ENCODE measurements around the gene TSGA10.
A peak's percentile ranks its signal among the peaks of the same experiment; 100 is the strongest.
"Not testable (repeated sequence)": the region's sequence is repeated elsewhere in the genome, so short reads cannot be mapped to it uniquely, and the experiment has no call there.

The TSGA10 gene

DNA sequence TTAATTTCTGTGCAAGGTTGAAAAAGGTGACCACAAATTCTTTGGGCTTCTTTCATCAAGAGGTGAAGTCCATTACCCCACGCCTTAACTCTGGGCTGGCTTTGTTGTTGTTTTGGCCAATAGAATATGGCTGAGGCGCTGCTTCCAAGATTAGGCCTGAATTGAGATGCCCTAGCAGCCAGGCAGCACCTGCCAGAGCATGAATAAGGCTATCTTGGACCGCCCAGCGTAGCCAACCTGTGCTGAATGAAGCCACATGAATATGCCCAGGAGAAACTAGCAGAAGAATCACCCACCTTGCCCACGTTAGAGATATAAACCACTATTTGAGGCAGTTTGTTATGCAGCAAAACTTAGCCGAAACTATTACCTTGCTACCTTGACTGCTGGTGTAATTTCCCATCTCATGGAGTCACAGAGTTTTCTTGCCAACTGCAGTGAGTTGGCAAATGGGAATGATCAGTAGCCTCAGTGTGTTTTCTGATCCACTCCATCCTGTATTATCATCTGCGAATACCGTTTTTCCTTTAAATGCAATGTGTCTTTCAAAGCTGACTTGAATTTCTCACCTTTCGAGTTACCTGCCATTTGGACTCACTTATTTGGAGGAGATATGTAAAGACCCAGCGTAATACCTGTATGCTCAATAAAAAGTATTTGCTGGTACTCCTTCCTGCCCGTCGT is 679 bp downstream of the TSGA10 start:
- DNase-seq (ENCODE audit: low read depth): no peak

DNA sequence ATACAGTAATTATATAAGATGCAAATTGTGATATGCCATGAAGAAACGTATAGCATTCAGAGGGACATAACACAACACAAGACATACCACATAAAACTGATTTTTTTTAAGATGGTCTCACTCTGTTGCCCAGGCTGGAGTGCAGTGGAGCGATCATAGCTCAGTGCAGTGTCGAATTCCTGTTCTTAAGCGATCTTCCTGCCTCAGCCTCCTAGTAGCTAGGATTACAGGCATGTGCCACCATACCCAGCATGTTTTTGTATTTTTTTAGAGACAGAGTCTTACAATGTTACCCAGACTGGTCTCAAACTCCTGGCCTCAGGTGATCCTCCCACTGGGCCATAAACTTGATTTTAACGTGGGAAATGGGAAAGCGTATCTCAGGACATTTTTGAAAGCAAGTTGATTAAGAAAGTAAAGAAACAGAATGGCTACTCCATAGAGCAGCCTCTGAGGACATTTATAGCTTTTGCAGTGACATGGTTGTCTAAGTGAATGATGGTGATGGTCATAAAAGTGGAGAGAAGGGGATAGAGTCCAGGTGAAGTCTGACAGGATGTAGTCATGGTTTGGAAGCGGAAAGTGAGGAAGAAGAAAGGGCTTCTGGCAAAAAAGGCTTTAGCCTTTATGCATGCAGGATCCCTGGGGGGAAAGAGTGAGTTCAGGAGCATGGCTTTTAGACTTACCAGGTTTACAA is 2.4 kb downstream of the TSGA10 start:
- no peak for DNase-seq (ENCODE audit: low read depth)

DNA sequence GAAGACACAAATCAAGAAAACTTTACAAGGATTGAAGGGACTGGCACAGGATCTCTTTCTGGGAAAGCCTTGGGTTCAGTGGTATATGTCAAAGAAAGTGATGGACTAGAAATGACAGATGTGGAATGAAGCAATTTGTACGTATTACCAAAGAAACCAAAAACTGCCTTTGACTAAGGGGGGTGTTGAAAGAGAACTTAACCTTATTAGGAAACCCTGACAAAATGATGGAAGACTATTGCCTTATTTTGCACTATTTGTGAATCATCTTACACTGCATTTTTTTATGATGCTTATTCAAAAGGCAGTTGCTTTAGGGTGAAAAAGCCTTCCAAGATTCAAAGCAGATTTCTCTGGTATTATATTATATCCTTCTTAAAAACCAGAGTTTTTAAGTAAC is 4.0 kb downstream of the TSGA10 start:
- DNase-seq (ENCODE audit: low read depth): no peak

DNA sequence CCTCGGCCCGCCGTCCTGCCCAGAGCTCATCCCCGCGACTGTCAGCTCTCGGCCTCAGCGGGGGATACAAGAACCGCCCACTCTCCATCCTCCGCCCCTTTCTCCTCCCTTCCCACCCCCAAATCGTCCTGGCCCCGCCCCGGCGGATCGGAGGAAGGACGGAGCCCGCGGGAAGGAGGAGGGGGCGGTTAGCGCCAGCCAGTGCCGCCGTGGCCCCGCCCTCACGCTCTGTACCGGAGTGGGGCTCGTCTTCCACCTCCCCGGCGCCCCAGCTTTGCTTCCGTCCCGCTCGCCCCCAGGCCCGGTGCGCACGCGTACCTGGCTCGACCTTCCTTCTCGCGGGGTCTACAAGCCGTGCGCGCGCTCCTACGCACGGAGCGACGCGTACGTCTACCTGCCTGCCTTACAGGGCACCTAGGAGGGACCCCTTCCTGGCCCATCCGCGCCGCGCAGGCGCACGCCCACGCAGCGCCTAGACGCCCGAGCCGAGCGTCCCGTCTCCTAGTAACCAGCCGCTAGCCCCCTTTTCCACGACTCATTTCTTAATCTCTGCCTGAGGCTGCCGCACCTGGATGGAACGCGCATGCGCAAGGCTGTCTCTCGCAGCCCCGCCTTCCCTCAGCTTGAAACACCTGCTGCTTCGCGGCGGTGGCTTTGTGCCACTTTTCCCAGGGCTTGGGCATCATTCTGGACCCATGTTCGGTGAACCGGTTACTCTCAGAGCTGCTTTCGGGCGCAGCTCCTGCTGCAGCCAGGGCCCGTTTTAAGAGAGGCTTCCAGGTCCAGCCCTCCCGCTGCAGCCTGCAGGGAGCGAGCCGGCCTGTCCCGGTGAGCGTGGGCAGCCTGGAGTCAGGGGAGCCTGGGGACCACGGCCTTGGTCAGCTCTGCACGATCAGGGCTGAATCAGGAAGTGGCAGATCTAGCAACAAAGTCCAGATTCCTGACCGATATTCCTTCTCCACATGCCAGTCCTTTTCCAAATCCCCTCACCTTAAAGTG is 13.3 kb downstream of the TSGA10 start, which contains the start of gene C2orf15:
TSS of gene C2orf15 (plus strand) at position 598 of the 999 bp plus-strand sequence. CDS start 8,852 bp downstream, outside the sequence.
- DNase-seq (ENCODE audit: low read depth): peak; percentile 96

DNA sequence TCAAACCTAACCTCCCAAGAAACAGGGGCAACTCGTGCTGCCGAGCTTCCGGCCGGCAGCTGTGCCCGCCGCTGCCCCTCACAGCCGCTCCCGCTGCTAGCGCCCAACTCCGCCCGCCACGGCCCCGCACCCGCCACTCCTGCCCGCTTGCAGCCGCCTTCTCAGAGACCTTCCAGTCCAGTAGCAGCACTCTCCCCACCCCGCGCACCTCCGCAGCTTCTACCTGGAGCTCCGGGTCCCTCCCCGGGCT is 14.0 kb downstream of the TSGA10 start:
- no peak for DNase-seq (ENCODE audit: low read depth)

DNA sequence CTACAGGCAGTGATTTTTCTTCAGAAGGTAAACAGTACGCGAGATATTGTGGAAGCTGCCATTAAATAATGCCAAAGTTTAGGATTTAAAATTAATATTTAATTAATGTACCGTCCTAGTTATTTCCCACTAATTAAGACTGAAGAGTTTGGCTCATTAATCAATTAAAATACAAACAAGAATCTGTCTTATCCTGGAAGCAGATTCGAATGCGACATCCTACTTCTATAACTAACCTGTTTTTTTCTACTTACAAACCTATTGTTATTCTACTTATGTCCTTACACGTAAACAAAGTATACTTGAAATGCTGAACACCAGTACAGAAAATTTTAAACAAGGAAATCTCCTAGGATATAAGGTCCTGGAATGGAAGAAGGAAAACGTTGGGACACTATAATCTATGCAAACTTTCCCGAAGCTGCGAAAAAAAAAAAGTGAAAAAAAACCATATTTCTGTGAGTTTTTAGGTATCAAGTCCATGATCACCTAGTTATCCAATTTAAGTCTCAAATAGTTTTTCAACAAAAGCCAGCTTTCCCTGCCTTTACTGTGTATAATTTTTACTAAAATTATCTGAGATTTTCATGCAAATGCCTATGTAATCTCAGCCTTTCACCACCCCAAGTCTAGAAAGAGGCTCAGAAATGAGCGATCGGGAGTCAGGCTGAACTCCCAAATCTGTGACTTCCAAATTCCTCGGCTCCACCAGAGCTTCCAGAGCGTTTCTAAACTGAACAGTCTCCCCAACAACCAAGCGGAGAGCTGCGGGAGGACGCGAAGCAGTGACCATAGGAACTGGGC is 14.5 kb downstream of the TSGA10 start:
- no peak for DNase-seq (ENCODE audit: low read depth)

DNA sequence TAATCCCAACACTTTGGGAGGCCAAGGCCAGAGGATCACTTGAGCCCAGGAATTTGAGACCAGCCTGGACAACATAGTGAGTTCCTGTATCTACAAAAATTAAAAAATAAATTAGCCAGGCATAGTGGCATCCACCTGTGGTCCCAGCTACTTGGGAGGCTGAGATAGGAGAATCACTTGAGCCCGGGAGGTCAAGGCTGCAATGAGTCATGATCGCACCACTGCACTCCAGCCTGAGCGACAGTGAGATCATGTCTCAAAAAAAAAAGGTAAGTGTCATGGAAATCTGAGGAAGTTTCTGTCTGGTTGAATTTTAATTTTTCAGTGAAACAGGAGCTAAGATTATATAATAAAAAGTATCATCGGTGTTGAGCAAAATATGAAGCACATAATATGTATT is 15.7 kb downstream of the TSGA10 start:
- DNase-seq (ENCODE audit: low read depth): no peak

DNA sequence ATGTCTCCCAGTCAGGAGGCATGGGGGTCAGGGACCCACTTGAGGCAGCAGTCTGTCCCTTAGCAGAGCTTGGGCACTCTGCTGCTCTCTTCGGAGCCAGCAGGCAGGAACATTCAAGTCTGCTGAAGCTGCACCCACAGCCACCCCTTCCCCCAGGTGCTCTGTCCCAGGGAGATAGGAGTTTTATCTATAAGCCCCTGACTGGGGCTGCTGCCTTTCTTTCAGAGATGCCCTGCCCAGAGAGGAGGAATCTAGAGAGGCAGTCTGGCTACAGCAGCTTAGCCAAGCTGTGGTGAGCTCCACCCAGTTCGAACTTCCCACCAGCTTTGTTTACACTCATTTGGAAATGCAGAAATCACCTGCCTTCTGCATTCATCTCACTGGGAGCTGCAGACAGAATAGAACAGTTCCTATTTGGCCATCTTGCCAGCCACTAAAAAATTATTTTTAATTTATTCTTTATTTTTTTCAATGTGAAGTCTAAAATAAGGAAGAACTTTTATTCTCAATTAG is 19.6 kb downstream of the TSGA10 start:
- not testable (repeated sequence) for DNase-seq (ENCODE audit: low read depth)

DNA sequence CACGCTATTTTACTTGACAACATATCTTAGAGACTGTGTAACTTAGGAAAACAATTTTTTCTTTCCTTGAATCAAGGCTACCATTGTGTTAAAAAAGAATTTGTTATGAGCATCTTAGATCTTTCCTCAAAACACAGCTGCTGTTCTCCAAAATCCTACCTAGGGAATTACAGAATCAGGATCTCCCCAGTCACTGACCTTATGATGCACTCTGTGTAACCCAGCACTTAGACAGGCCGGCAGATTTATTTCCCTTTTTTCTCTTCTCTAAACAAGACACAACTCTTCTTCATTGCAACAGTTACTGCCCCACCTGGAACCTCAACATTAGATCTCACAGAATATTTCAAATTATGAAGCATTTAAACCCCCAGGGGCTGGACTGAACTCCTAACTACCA is 26.8 kb downstream of the TSGA10 start:
- DNase-seq (ENCODE audit: low read depth): no peak

DNA sequence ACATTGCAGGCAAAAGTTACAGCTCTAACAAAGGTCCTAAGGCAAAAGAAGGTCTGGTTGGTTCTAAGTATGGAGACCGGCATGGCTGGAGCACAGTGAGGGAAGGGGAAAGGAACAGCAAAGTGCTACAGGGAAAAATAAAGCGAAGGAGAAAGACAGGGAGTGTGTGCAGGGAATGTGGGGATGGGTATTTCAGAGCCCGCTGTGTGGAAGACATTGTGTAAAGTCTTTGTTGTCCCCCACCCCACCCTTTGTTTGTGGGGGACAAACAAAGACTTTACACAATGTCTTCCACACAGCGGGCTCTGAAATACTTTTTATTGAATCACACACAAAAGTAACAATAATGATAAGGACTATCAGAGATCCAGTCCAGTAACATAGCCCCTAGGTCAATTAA is 42.1 kb downstream of the TSGA10 start:
- DNase-seq (ENCODE audit: low read depth): no peak

DNA sequence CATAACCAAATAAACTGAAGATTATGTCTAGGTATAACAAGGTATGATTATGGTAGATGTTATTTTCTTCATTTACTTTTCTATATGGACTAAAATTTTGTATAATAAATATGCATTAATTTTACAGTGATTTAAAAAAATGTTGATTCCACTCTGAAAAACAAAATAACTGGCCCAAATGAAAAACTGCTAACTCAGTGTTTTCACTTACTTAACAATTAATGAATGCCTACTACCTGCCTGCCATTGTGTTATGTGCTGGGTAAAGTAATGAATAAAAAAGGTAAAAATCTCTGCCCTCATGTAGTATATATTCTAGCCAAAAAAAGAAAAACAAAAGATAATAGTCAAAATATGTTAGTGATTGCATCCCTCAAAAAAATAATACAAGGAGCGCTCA is 42.8 kb downstream of the TSGA10 start:
- no peak for DNase-seq (ENCODE audit: low read depth)

DNA sequence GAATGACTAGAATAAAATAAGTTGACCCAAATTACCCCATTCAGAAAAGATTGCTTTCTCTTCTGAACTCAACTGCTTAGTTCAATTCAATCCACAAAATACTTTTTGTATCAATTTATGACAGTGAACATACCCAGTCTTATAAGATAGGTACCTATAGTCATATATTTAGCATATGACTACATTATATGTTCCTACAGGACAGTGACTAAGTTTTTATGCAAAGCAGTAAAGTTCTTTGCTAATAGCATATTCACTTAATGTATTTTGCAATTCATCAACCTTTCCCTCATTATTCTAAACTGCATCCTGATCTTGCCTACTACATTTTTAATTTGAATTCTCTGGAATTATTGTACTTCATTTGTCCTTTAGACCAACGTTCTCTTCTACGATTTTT is 43.5 kb downstream of the TSGA10 start:
- DNase-seq (ENCODE audit: low read depth): no peak

DNA sequence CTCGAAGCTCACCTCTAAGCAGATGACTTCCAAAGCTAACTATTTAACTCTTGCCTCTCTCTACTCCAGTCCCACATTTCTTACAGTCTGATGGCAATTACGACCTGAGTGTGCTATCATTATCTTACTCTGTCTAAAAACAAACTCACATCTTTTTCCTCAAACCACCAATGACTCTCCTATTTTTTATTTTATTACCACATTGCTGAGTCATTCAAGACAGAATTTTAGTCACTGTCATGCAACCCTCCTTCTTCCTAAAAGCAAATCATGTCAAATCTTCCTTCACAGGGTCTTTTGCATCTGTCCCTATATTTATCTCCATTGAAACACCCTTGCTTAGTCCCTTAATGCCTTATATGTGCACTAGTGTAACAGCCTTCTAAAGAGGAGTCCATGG is 47.8 kb downstream of the TSGA10 start:
- no peak for DNase-seq (ENCODE audit: low read depth)

DNA sequence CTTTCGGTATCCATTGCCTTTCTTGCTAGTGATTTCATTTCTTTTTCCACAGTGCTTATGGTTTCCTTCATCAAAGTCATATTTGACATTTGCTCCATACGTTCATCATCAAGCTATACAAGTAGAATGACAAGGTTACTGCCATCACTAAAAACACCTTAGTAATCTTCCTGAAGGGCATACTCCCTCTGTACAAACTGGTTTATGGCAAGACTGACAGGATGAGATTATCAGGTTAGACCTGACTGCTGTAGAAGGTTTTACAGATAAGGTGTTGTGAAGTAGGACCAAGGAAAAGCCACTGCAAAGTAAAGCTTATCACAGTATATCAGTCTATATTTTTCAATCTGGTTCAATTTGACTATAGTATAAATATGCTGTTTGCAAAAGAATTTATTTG is 50.7 kb downstream of the TSGA10 start:
- no peak for DNase-seq (ENCODE audit: low read depth)

DNA sequence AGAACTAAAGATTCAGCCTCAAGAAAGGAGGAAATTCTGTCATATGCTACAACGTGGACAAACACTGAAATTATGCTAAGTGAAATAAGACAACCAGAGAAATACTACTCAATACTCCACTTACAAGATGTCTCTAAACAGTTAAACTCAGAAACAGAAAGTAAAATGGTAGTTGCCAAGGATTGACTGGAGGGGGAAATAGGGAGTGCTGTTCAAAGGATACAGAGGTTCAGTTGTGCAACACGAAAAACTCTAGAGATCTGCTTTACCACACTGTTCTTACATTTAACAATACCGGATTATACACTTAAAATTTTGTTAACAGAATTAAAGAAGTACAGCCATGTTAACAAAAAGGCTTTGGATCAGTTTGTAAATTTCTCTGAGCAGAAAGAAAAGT is 53.0 kb downstream of the TSGA10 start:
- DNase-seq (ENCODE audit: low read depth): no peak

DNA sequence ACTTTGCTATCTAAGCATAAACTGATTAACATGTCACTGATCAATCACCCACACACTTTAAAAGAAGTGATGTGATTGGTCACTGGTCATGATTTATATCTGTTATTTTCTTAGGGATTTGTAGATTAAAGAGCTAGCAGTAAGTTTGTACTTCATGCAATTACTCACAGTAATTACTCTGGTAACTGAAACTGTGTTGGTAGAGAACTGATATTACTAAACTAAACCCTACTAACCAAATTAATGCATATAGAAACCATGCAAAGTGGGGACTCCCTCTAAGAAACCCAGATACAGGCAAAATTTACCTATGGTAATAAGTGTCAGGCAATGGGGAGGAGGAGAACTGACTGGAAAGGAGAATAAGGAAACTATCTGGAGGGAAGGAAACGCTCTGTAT is 58.0 kb downstream of the TSGA10 start:
- DNase-seq (ENCODE audit: low read depth): no peak

DNA sequence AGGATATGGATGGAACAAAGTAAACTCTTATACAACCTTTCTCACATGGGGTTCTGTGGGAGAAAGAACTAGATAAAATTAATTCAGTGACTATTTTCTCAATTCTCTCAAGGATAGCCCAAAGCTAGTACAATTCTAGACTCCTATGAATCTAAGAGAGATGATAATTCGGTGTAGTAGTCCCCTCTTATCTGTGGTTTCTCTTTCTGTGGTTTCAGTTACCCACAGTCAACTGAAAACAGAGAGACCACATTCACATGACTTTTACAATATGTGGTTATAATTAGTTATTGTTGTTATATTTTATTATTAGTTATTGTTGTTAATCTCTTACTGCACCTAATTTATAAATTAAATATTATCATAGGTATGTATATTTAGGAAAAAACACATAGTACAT is 66.7 kb downstream of the TSGA10 start:
- no peak for DNase-seq (ENCODE audit: low read depth)

DNA sequence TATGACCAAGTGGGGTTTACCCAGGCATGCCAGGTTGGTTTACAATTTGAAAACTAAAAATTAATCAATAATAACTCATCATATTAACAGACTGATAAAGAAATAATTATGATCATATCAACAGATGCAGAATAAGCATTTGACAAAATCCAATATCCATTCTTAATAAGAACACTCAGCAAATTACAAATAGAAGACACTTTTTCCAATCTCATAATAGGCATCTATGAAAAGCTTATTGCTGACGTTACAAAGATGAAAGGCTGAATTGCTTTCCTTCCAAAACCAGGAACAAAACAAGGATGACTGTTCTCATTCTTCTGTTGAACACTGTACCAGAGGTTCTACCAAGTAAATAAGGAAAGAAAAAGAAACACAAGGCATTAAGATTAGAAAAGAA is 68.4 kb downstream of the TSGA10 start:
- DNase-seq (ENCODE audit: low read depth): no peak

DNA sequence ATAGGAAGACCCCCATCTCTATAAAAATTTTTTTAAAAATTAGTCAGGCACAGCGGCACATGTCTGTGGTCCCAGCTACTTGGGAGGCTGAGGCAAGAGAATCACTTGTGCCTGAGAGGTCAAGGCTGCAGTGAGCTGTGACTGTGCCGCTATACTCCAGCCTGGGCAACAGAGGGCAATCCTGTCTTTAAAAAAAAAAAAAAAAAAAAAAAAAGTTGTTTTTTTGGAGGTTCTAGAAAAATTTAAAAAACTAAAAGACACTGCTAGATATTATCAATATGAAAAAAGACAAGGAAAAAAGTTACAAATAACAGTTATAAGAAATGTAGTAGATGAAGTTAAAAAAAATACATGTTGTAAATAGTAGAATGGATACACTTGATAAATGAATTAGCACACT is 69.3 kb downstream of the TSGA10 start:
- no peak for DNase-seq (ENCODE audit: low read depth)

DNA sequence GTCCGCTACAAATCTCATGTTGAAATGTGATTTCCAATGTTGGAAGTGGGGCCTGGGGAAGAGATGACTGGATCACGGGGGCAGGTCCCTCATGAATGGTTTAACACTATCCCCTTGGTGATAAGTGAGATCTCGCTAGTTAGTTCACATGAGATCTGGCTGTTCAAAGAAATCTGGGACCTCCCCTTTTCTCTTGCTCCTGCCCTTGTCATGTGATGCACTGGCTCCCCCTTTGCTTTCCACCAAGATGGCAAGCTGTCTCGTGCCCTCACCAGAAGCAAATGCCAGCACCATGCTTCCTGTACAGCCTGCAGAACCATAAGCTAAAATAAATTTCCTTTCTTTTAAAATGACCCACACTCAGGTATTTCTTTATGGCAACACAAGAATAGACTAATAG is 70.5 kb downstream of the TSGA10 start:
- DNase-seq (ENCODE audit: low read depth): no peak

DNA sequence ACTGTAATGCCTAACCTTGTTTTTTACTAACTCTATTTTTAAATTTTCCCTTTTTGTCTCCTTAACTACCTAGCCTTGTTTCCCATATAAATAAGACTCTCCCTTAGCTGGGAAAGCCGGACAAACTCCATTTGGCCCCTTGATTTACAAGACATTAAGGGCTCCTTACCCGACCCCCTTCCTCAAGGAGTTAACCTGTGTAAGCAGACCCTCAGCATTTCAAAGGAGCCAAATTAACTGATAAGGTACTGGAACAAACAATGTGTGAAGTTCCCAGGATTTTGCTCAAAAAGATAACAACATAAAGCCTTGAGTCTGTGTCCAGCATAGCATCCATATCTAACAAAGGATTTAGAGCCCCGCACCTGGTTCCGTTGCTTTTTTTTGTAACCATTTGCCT is 72.9 kb downstream of the TSGA10 start:
- no peak for DNase-seq (ENCODE audit: low read depth)

DNA sequence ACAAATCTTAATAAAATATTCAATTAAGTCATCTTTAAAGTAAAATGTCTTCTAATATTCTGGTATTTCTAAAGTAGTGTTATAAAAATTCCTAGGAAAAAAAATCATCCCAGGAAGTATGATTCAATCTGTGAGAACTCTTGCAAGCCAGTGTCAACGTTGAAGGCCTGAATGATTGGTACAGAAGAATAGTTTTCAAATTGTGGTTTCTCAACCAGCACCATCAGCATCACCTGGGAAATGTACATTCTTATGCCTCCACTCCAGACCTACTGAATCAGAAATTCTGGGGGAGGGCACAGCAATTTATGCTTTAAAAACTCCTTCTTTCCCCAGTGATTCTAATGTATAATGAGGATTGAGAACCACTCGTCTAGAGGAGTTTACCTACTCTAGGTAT is 75.5 kb downstream of the TSGA10 start:
- no peak for DNase-seq (ENCODE audit: low read depth)
